WTC11 (cell line): ENCODE measurements around the gene FRA10AC1.

Source experiments
- CREB1 ChIP-seq: sonication (generic); formaldehyde crosslinking; IDR thresholded peaks from 2 replicates; pipeline ENCODE4 v1.8.0; 2023; ENCODE audit warnings: mild to moderate bottlenecking, missing genetic modification reagents
- GTF2I ChIP-seq: fragments of 250-450 bp; sonication (Bioruptor Pico); conservative IDR thresholded peaks from 2 replicates; pipeline ENCODE4 v1.4.0; 2021; ENCODE audit warnings: mild to moderate bottlenecking
- JUN ChIP-seq: sonication (generic); formaldehyde crosslinking; IDR thresholded peaks from 2 replicates; pipeline ENCODE4 v1.8.0; 2023; ENCODE audit warnings: mild to moderate bottlenecking, missing genetic modification reagents
- ZNF121 ChIP-seq: sonication (generic); formaldehyde crosslinking; IDR thresholded peaks from 2 replicates; pipeline ENCODE4 v1.8.0; 2023; ENCODE audit warnings: missing genetic modification reagents
- TF ChIP-seq, protein P1 (sequence below): fragments of 200-600 bp; IDR thresholded peaks from 2 replicates; pipeline ENCODE4 v1.8.0; 2022; ENCODE audit warnings: antibody characterized with exemption

DNA sequence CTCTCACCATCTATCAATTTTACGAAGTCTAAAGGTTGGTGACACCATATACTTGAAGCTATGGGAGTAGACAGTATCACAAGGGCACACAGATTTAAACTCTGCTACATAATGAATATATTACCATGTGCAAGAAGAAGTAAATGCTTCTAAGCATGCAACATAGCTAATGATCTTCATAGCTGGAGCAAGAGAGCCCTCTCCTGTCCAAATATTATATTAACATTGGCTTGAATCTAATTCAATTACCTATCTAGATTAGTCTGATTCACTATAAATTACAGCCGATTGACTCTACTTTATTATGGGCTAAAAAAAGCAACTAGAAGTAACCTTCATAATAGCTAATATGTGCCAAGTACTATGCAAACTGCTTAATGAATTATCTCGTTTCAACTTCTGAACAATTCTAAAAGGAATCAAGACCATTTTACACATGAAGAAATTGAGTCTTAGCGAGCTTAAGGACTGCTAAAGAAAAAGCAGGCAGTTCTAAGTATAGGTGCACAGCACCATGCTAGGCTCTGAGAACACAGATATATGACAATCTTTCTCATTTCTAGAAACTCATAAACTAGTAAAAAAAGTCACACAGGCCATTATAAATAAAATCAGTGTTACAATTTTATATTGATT lies 21.9 kb downstream of the FRA10AC1 start:
- TF ChIP-seq, protein P1, sequence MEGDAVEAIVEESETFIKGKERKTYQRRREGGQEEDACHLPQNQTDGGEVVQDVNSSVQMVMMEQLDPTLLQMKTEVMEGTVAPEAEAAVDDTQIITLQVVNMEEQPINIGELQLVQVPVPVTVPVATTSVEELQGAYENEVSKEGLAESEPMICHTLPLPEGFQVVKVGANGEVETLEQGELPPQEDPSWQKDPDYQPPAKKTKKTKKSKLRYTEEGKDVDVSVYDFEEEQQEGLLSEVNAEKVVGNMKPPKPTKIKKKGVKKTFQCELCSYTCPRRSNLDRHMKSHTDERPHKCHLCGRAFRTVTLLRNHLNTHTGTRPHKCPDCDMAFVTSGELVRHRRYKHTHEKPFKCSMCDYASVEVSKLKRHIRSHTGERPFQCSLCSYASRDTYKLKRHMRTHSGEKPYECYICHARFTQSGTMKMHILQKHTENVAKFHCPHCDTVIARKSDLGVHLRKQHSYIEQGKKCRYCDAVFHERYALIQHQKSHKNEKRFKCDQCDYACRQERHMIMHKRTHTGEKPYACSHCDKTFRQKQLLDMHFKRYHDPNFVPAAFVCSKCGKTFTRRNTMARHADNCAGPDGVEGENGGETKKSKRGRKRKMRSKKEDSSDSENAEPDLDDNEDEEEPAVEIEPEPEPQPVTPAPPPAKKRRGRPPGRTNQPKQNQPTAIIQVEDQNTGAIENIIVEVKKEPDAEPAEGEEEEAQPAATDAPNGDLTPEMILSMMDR: no peak
- no peak for TF ChIP-seq ZNF121 (CRISPR knock-in tag)
- no peak for TF ChIP-seq JUN
- no peak for TF ChIP-seq GTF2I
- no peak for TF ChIP-seq CREB1
